Measurements from ENCODE around the gene MAN2A2.
A peak's percentile ranks its signal among the peaks of the same experiment; 100 is the strongest.

Gene MAN2A2

DNA sequence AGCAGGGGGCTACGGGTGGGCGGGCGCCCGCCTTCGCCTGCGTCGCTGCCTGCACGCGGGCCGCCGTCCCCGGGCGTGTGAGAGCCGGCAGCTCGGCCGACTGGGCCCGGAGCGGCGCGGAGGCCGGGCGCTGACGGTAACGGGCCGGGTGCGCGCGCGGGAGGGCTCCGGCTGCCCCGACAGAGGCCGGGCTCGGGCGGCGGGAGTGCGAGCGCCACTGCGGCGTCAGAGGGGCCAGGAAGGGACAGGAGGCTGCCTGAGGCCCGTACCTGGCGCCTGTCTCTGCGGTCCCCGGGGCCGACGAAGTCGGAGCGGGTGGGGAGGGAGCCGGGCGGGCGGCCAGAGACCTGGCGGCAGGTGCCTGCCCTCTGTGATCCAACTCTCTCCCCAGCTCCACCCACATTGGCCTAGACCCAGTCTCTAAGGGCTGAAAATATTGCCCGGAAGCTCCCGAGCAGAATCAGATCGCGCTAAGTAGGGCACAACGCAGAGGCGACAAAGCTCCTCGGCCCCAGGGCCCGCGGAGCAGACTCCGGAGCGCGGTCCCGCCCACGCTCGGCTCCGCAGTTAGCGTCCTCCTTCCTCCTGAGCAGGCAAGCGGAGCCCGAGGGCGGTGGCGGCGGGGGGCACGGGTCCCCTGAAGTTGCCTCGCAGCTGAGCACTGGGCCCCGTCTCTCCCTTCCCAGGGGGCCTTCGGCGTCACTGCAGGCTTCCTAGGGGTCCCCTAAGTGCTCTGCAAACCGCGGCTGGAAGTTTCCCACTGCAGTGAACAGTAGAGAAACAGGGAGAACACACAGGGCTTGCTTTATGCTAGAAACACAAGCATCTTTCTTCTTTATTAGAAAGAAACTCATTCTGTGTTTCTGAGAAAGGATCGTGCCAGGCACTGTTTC, at the start of gene MAN2A2:
TSS of gene MAN2A2 (plus strand) at position 463 of the 893 bp plus-strand sequence. CDS start 906 bp downstream, outside the sequence.
- DNase-seq (ENCODE audit: low spot score in 2 of 2) (peak; percentile 73 to 87), ATAC-seq (peak; percentile 80)
- Mint-ChIP-seq H3K4me1 (peaks cover 40% of the 10 kb centered on the region), H3K9me3 (no peaks in the 10 kb centered on the region), H3K36me3 (peaks cover 55% of the 10 kb centered on the region), H3K27ac (peak within 1 kb of the TSS; percentile 94), H3K4me3 (peak within 1 kb of the TSS; percentile 89)

DNA sequence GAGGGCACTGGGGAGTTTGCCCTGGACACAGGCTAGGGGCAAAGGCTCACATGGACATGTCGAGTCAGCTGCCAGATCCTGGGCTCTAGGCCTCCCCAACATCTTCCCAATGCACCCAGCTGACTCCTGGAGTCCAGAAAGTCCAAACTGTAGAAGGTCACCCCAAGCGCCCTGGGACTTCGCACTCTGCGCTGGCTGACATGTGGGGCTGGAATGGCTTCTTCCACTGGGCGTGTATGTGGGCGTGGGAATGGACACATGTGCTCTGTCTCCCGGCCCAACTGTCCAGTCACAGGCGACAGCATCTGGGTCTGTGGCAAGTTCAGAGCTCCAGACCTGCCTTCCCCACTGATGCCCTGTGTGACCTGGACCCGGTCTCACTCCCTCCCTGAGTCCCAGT, 48.0 kb upstream of the MAN2A2 start:
- no peaks in the 10 kb centered on the region for H3K9me3 Mint-ChIP-seq
- peaks cover 89% of the 10 kb centered on the region for H3K4me1 Mint-ChIP-seq
- H3K36me3 Mint-ChIP-seq: peaks cover 41% of the 10 kb centered on the region
- H3K4me3 Mint-ChIP-seq: peak overlapping the region; percentile 8
- ATAC-seq (no peak), DNase-seq (ENCODE audit: low spot score in 2 of 2) (no peak)
- peak overlapping the region; percentile 98 for H3K27ac Mint-ChIP-seq

DNA sequence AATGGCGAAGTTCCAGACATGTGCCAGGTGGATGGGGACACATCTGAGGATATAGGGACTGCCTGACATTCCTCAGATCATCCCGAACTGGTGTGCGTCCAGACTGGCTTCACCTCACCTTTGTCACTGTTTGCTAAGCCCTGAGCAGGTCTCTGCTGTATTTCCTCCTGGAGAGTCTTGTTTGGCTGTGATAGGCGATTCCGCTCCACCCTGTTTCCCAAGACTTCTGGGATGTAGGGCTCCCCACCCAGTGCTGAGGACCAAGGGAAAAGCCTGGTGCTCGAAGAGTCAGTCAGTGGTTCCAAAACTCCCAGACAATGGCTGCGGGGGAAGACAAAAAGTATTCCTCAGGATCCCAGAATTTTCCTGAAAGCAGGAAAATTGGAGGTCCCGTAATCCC, 45.8 kb upstream of the MAN2A2 start:
- peaks cover 70% of the 10 kb centered on the region for H3K4me1 Mint-ChIP-seq
- H3K4me3 Mint-ChIP-seq: peak overlapping the region; percentile 8
- no peak for DNase-seq (ENCODE audit: low spot score in 2 of 2)
- no peaks in the 10 kb centered on the region for H3K9me3 Mint-ChIP-seq
- peak overlapping the region; percentile 98 for H3K27ac Mint-ChIP-seq
- peaks cover 19% of the 10 kb centered on the region for H3K36me3 Mint-ChIP-seq
- ATAC-seq: no peak

DNA sequence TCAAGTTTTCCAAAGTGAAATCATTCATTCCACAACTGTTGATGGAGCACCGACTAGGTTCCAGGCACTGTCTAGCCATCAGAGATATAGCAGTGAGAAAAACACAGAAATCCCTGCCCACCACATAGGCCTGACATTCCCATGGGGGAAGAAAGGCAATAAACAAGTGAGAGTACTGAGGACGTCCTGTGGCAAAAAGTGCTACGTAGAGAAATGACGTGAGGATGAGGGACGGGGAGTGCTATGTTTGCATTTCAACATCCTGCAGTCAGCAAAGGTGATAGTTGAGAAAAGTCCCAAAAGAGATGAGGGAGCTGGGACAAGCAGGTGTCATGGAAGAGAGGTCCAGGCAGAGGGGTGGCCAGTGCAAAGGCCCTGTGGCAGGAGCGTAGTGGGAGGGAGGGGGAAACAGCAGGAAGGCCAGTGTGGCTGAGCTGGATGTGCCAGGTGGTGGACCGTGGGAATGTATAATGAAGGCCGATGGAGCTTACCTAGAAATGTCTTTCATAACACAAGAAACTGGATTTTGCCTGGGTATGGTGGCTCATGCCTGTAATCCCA, 45.1 kb upstream of the MAN2A2 start:
- Mint-ChIP-seq H3K27ac (peak overlapping the region; percentile 98), H3K4me1 (peaks cover 65% of the 10 kb centered on the region), H3K9me3 (no peaks in the 10 kb centered on the region), H3K36me3 (peaks cover 12% of the 10 kb centered on the region), H3K4me3 (peak overlapping the region; percentile 8)
- ATAC-seq (no peak), DNase-seq (ENCODE audit: low spot score in 2 of 2) (no peak)

DNA sequence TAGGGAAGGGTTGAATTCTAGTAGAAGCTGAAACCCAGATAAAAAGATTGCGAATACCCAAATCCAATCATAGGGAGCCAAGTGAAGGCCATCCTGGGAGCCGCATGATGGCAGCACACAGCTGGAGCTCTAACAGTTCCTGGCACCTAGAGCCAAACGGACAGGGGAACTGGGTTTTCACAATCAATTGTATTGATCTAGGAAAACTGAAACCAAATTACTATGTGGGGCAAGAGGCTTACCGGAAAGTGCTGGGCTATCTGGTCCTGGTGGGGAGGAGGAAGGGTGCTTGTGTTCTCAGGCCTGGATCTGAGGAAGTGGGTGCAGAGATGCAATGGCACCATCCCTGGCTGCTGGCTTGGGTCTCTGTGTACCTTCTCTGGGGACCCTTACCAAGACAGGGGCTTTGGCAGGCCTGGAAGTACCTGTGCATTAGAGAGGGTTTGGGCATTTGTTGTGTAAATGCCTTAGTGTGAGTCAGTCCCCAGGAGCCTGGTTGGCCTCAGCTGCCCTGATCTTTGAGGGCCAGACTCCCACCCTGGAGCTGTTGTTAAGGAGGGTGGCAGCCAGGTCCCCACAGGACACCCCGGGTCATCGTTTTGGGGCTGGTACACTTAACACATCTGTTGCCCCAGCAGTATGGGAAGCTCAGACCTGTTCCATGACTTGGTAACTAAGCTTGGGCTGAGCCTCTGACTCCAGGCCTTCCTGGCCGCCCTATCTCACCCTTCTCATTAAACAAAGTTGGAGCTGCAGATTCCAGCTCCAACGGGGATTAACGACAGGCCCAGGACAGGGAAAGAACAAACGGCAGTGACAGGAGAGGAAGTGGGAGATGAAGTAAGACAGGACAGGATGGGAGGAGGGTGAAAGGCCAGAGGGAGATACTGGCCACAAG, 43.6 kb upstream of the MAN2A2 start:
- ATAC-seq: no peak
- no peak for DNase-seq (ENCODE audit: low spot score in 2 of 2)
- Mint-ChIP-seq H3K36me3 (peaks cover 3% of the 10 kb centered on the region), H3K27ac (peak overlapping the region; percentile 77), H3K4me3 (no peak overlapping the region), H3K9me3 (no peaks in the 10 kb centered on the region), H3K4me1 (peaks cover 62% of the 10 kb centered on the region)

DNA sequence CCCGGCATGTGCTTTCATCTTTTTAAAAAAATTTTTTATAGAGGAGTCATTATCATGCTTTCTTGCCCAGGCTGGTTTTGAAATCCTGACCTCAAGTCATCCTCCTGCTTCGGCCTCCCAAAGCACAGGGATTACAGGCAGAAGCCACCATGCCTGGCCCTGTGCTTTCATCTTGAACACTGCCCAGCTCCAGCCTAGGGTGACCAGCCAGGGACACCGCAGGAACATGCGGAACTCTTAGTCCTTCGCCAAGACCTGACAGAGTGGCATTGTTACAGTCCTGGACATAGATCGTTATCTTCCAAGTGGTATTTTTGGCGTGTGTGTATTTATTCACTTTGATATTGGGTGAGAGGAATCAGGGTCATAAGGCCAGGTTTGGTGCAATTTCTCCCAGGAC, 42.7 kb upstream of the MAN2A2 start:
- ATAC-seq: no peak
- Mint-ChIP-seq H3K9me3 (no peaks in the 10 kb centered on the region), H3K4me1 (peaks cover 53% of the 10 kb centered on the region), H3K27ac (no peak overlapping the region), H3K36me3 (no peaks in the 10 kb centered on the region), H3K4me3 (no peak overlapping the region)
- DNase-seq (ENCODE audit: low spot score in 2 of 2): no peak

DNA sequence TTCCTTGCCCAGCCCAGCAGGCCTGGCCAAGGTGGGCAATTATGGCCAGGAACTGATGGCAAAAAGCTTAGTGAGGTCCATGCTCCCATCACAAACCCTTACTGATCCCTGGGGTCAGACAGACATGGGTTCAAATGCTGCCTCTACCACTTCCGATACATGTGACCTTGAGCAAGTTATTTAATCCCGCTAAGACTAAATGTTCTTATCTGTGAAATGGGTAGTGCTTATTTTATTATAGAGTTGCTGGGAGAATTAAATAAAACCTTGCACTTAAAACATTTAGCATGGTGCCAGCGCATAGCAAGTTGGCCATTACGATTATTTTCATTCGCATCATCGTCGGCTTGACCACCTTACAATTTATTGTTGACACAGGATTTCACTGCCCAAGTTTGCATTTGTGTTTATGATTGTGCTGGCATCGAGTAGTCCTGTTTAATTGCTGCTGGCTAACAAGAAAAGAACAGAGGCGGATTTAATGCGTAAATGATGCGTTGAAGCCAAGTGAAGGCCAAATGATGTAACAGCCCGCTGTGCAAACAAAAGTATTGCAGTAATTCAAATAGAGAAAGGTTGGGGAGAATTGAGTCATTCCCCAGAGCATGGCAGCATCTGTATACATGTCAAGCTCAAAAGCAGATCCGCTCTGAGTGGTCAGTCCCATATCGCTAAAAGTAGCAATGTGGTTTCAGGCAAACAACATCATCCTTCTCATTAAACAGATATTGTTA, 42.0 kb upstream of the MAN2A2 start:
- H3K4me1 Mint-ChIP-seq: peaks cover 53% of the 10 kb centered on the region
- ATAC-seq (peak; percentile 50), DNase-seq (ENCODE audit: low spot score in 2 of 2) (no peak)
- H3K36me3 Mint-ChIP-seq: no peaks in the 10 kb centered on the region
- H3K27ac Mint-ChIP-seq: no peak overlapping the region
- H3K4me3 Mint-ChIP-seq: no peak overlapping the region
- H3K9me3 Mint-ChIP-seq: no peaks in the 10 kb centered on the region

DNA sequence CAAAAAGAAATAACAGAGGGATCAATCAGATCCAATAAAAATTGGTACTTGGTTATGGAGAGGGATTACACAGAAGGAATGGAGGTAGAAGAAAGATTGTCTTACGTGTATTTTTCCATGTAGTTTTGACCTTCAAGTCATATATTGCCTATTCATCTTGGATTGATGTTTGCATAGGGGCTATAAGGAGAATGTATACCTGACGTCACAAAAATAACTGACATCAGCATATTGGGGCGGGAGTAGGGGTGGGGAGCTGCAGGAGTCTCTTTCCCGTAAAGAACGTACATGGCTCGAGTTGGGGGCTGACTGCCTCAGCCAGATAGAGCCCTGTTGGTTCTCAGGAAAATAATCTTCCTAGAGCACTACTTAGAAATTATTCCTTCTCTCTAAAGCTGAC, 40.6 kb upstream of the MAN2A2 start:
- H3K27ac Mint-ChIP-seq: no peak overlapping the region
- no peaks in the 10 kb centered on the region for H3K9me3 Mint-ChIP-seq
- DNase-seq (ENCODE audit: low spot score in 2 of 2): no peak
- ATAC-seq: no peak
- no peaks in the 10 kb centered on the region for H3K36me3 Mint-ChIP-seq
- H3K4me1 Mint-ChIP-seq: peaks cover 47% of the 10 kb centered on the region
- H3K4me3 Mint-ChIP-seq: no peak overlapping the region

DNA sequence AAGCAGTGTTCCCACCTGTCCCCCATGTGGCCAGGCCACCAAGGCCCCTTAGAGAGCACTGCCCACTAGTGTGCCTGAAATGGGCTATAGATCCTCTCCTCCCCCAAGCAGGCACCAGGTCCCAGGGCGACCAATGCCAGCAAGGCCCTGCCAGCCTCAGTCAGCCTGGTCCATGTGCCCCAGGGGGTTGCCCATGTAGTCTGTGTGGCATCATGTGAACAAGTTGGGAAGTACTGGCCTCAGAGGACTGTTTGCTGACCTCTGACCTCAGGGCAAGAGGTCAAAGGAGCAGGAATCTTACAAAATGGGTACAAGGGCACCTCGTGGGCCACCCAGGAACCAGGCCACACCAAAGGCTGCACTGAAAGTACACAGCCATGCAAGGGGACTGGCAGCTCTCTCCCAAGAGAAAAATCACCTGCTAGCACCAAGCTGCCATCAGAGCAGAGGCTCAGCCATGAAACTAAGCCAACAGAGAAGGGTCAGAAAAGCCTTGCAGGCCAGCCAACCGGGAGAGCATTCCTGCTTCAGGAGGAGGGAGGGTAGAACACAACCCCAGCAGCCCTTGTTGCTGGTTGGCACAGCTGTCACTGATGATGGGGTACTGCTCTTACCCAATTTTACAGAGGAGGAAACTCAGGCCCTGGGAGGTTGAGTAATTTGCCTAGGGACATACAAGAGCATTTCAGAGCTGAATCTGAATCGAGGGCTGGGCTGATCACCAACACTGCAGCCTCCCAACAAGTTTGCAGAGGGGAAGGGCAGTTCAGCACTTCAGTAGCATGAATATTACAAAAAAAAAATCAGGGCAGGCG, 39.9 kb upstream of the MAN2A2 start:
- no peak for ATAC-seq
- H3K4me1 Mint-ChIP-seq: peaks cover 45% of the 10 kb centered on the region
- no peak for DNase-seq (ENCODE audit: low spot score in 2 of 2)
- no peaks in the 10 kb centered on the region for H3K9me3 Mint-ChIP-seq
- peak overlapping the region; percentile 34 for H3K27ac Mint-ChIP-seq
- H3K36me3 Mint-ChIP-seq: no peaks in the 10 kb centered on the region
- H3K4me3 Mint-ChIP-seq: peak overlapping the region; percentile 17

DNA sequence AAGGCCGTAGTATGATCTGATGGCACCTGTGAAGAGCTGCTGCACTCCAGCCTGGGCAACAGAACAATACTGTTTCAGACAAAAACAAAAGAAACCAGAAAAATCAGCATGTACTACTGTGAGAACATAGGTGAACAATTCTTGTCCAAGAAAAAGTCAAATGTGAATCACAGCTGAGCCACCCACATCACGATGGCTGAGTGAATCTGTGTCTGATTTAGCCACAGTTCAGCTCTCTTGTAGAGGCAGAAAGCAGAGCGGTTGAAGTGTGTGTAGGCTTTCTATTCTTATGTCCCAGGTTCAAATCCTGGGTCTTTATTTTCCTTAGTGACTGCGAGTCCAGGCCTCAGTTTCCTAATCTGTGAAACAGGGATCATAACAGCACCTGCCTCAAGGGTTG, 39.1 kb upstream of the MAN2A2 start:
- peak overlapping the region; percentile 34 for H3K27ac Mint-ChIP-seq
- no peak for DNase-seq (ENCODE audit: low spot score in 2 of 2)
- peak; percentile 86 for ATAC-seq
- H3K4me3 Mint-ChIP-seq: peak overlapping the region; percentile 17
- H3K9me3 Mint-ChIP-seq: no peaks in the 10 kb centered on the region
- H3K36me3 Mint-ChIP-seq: peaks cover 4% of the 10 kb centered on the region
- peaks cover 52% of the 10 kb centered on the region for H3K4me1 Mint-ChIP-seq

DNA sequence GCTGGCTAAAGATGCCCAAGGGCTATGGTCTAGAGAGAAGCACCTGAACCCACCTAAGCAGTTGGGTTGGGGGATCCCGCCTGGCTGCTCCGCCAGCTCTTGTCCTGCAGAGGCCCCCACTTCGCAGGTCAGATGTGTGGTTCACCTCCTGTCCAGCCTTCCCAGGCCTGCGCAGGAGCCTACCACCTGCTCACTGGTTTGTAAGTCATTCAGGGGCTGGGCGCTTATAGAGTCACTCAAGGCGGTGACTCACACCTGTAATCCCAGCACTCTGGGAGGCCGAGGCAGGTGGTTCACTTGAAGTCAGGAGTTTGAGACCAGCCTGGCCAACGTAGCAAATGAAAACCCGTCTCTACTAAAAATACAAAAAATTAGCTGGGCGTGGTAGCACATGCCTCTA, 38.6 kb upstream of the MAN2A2 start:
- Mint-ChIP-seq H3K27ac (peak overlapping the region; percentile 34), H3K4me1 (peaks cover 52% of the 10 kb centered on the region), H3K36me3 (peaks cover 4% of the 10 kb centered on the region), H3K9me3 (no peaks in the 10 kb centered on the region), H3K4me3 (no peak overlapping the region)
- DNase-seq (ENCODE audit: low spot score in 2 of 2) (no peak), ATAC-seq (peak; percentile 42)

DNA sequence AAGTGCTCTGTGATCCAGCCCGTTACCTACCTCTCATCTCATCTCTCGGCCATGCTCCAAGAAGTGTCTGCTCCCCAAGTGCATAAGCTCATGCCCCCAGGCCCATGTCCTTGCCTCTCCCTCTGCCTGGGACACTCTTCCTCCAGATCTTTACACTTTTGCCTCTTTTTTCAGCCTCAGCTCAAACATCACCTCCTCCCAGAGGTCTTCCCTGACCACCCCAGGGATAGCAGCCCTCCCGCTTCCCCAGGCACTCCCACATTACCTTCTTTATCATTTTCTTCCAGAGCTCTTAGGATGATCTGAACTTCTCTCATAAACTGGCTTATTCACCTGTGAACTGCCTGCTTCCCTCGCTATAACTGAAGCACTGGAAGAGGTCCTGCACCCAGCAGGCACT, 37.4 kb upstream of the MAN2A2 start:
- DNase-seq (ENCODE audit: low spot score in 2 of 2) (no peak), ATAC-seq (no peak)
- Mint-ChIP-seq H3K36me3 (peaks cover 12% of the 10 kb centered on the region), H3K9me3 (no peaks in the 10 kb centered on the region), H3K4me1 (peaks cover 58% of the 10 kb centered on the region), H3K4me3 (no peak overlapping the region), H3K27ac (peak overlapping the region; percentile 6)

DNA sequence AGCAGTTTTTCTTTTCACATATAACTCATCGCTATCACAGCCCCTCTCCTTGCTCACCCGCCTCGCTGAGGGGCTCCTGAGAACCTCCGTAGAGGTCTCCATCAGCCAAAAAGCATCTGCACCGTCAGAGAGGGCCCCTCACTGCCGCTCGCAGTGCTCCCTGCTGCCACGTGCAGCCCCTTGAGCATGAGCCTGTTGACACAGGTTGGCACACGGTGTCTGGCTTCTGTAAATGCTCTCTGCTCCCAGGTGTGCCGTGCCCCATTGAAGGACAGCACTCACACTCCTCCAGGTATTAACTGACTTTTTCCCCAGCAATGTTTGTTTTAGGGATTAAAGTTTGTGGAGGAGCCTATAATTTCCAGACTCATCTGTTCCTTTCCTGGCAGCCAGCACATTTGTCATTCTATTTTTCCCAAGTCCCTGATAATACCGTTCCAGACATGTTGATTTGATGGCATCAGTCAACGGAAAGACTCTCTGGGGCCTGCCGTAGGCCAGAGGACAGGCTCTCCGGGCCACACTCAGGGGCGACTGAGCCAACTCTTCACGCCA, 36.9 kb upstream of the MAN2A2 start:
- Mint-ChIP-seq H3K4me3 (no peak overlapping the region), H3K9me3 (no peaks in the 10 kb centered on the region), H3K36me3 (peaks cover 18% of the 10 kb centered on the region), H3K4me1 (peaks cover 60% of the 10 kb centered on the region), H3K27ac (peak overlapping the region; percentile 6)
- ATAC-seq (no peak), DNase-seq (ENCODE audit: low spot score in 2 of 2) (no peak)

DNA sequence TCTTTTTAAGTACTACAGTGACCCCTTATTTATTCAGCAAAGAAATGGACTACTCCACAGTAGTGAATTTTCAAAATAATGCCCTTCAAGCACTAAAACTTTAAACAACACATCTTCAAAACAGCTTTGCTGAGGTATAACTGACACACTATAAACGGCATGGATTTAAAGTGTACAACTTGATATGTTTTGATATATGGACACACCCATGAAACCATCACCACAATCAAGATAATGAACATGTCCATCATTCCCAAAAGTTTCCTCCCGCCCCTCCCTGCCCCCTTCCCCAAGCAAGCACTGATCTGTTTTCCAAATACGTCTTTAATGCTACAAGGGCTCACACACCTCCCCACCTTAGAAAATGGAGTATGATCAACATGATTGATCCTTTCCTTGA, 36.3 kb upstream of the MAN2A2 start:
- DNase-seq (ENCODE audit: low spot score in 2 of 2) (no peak), ATAC-seq (no peak)
- Mint-ChIP-seq H3K9me3 (no peaks in the 10 kb centered on the region), H3K36me3 (peaks cover 19% of the 10 kb centered on the region), H3K4me3 (no peak overlapping the region), H3K27ac (no peak overlapping the region), H3K4me1 (peaks cover 60% of the 10 kb centered on the region)
